A549 (cell line): Measurements from ENCODE around the gene SLC38A2. TPM values are rescaled to one million over a fixed set of nuclear protein-coding genes. Genes with fewer than 3 reads are reported as not detected.

Experiments used
- ATAC-seq, 2 experiments: fragments of 200-7000 bp in 1 of 2; fragments of >200 bp in 1 of 2; cut with Nextera tagmentation in 1 of 2; cut with Tn5 transposase in 1 of 2; 3 replicates each; pipeline versions ENCODE4 v1.8.0 to v1.9.1; 2018 to 2020; ENCODE audit warnings: mild to moderate bottlenecking in 1 of 2, moderate library complexity in 1 of 2
- CTCF ChIA-PET: fragments of 300-600 bp; sonication (Branson Sonifier 250); formaldehyde crosslinking; extraction: SDS; loops from one replicate; lab custom pipeline; 2021; ENCODE audit warnings: antibody characterized with exemption, inconsistent platforms; lab: Yijun Ruan, JAX
- POLR2A ChIA-PET: fragments of 350-600 bp; formaldehyde crosslinking; extraction: SDS; loops from one replicate; lab custom pipeline; 2021; ENCODE audit warnings: antibody characterized with exemption, inconsistent platforms; lab: Yijun Ruan, JAX
- DNase-seq, 2 experiments: peaks; one replicate each; pipeline versions ENCODE4 v3.0.0 to v3.0.0-alpha.2; 2011 to 2016; ENCODE audit warnings: low read depth in 1 of 2, low spot score in 1 of 2
- FAIRE-seq: peaks from 2 replicates; lab custom pipeline; 2011; peaks lifted over from hg19 to GRCh38; lab: Jason Lieb, UNC
- H3K27ac ChIP-seq, 2 experiments: fragments of >200 bp; sonication (Bioruptor Twin); formaldehyde crosslinking; 3 replicates each; pipeline ENCODE4 v1.5.1; 2016 to 2017
- H3K4me1 ChIP-seq: fragments of >200 bp; sonication (Bioruptor Twin); formaldehyde crosslinking; 3 replicates; pipeline ENCODE4 v1.6.1; 2016
- H3K4me2 ChIP-seq: fragments of >200 bp; sonication (Bioruptor Twin); formaldehyde crosslinking; 3 replicates; pipeline ENCODE4 v1.6.1; 2016
- H3K4me3 ChIP-seq: fragments of >200 bp; sonication (Bioruptor Twin); formaldehyde crosslinking; 3 replicates; pipeline ENCODE4 v1.5.1; 2016
- H3K9me3 ChIP-seq: fragments of >200 bp; sonication (Bioruptor Twin); formaldehyde crosslinking; 3 replicates; pipeline ENCODE4 v1.6.1; 2016
- ATOH8 ChIP-seq: fragments of 250-450 bp; sonication (Bioruptor Pico); IDR thresholded peaks from 2 replicates; pipeline ENCODE4 v1.5.0; 2020; ENCODE audit warnings: low read depth, mild to moderate bottlenecking, moderate library complexity
- CBX2 ChIP-seq: fragments of 200-600 bp; sonication (generic); IDR thresholded peaks from 2 replicates; pipeline ENCODE4 v1.6.1; 2016; ENCODE audit warnings: low read depth, mild to moderate bottlenecking, borderline replicate concordance
- EHF ChIP-seq: fragments of 250-450 bp; sonication (Bioruptor Pico); IDR thresholded peaks from 2 replicates; pipeline ENCODE4 v1.5.0; 2020; ENCODE audit warnings: mild to moderate bottlenecking
- EHMT2 ChIP-seq: fragments of 200-600 bp; sonication (generic); IDR thresholded peaks from 2 replicates; pipeline ENCODE4 v1.6.1; 2016; ENCODE audit warnings: antibody characterized with exemption, low read depth, mild to moderate bottlenecking, moderate library complexity
- EP300 ChIP-seq, 2 experiments: fragments of >200 bp; sonication (Bioruptor Twin); formaldehyde crosslinking; IDR thresholded peaks; 2 replicates in 1 of 2; 3 replicates in 1 of 2; pipeline ENCODE4 v1.6.1; 2016 to 2017
- FOSB ChIP-seq: fragments of 250-450 bp; sonication (Bioruptor Pico); IDR thresholded peaks from 2 replicates; pipeline ENCODE4 v1.5.0; 2020; ENCODE audit warnings: mild to moderate bottlenecking, moderate library complexity
- HDAC2 ChIP-seq: fragments of 200-600 bp; sonication (generic); IDR thresholded peaks from 2 replicates; pipeline ENCODE4 v1.6.1; 2016
- HES2 ChIP-seq: fragments of >200 bp; sonication (Bioruptor Twin); formaldehyde crosslinking; IDR thresholded peaks from 2 replicates; pipeline ENCODE4 v1.6.1; 2016
- HEYL ChIP-seq: fragments of 250-450 bp; sonication (Bioruptor Pico); IDR thresholded peaks from 2 replicates; pipeline ENCODE4 v1.8.0; 2021; ENCODE audit warnings: mild to moderate bottlenecking, moderate library complexity
- HOXA7 ChIP-seq: fragments of 250-450 bp; sonication (Bioruptor Pico); IDR thresholded peaks from 2 replicates; pipeline ENCODE4 v1.5.0; 2020; ENCODE audit warnings: mild to moderate bottlenecking, moderate library complexity
- HOXB5 ChIP-seq: fragments of 250-450 bp; sonication (Bioruptor Pico); IDR thresholded peaks from 2 replicates; pipeline ENCODE4 v1.5.0; 2020; ENCODE audit warnings: mild to moderate bottlenecking, moderate library complexity
- MYC ChIP-seq: IDR thresholded peaks from 2 replicates; pipeline ENCODE4 v1.6.1; 2012; ENCODE audit warnings: mild to moderate bottlenecking, inconsistent platforms, low read length, improper control_type of control experiment, borderline replicate concordance
- NPAS2 ChIP-seq: fragments of 250-450 bp; sonication (Bioruptor Pico); IDR thresholded peaks from 2 replicates; pipeline ENCODE4 v1.8.0; 2022; ENCODE audit warnings: mild to moderate bottlenecking, moderate library complexity, borderline replicate concordance
- POLR2A ChIP-seq: IDR thresholded peaks from 2 replicates; pipeline ENCODE4 v1.6.1; 2012; ENCODE audit warnings: mild to moderate bottlenecking, low read length
- RAD21 ChIP-seq, 2 experiments: fragments of >200 bp in 1 of 2; sonication (Bioruptor Twin) in 1 of 2; formaldehyde crosslinking in 1 of 2; IDR thresholded peaks in 1 of 2; conservative IDR thresholded peaks in 1 of 2; 2 replicates in 1 of 2; 3 replicates in 1 of 2; pipeline ENCODE4 v1.6.1; 2012 to 2018; ENCODE audit warnings: inconsistent platforms in 1 of 2
- RCOR1 ChIP-seq: fragments of 150-350 bp; IDR thresholded peaks from 2 replicates; pipeline ENCODE4 v1.6.1; 2014; ENCODE audit warnings: antibody characterized with exemption, low read length, low read depth
- RFX5 ChIP-seq: fragments of 450-650 bp; IDR thresholded peaks from 2 replicates; pipeline ENCODE4 v1.7.1; 2014; ENCODE audit warnings: antibody characterized with exemption, mild to moderate bottlenecking, moderate library complexity
- SREBF2 ChIP-seq: fragments of 450-650 bp; IDR thresholded peaks from 2 replicates; pipeline ENCODE4 v1.6.1; 2014; ENCODE audit warnings: mild to moderate bottlenecking, moderate library complexity
- TFCP2L1 ChIP-seq: fragments of 250-450 bp; sonication (Bioruptor Pico); IDR thresholded peaks from 2 replicates; pipeline ENCODE4 v1.5.0; 2021; ENCODE audit warnings: mild to moderate bottlenecking
- ZC3H11A ChIP-seq: fragments of 450-650 bp; IDR thresholded peaks from 2 replicates; pipeline ENCODE4 v1.6.1; 2014; ENCODE audit warnings: antibody characterized with exemption, mild to moderate bottlenecking
- WGBS: methylation state at CpG from one replicate; pipeline ENCODE4 v1.1.6; 2017; ENCODE audit errors: missing lambda C conversion rate; 5-methylcytosine and 5-hydroxymethylcytosine counted together
- polyA plus RNA-seq, 4 experiments: library from polyadenylated mRNA; depleted of rRNA in 3 of 4; stranded (reverse); fragments of >200 nt; fragmentation: RNase III in 1 of 4; extraction: RNeasy Plus Mini Kit Qiagen cat#74134 plus additional on column Dnase treatment in 1 of 4; gene quantifications; 2 replicates in 3 of 4; 3 replicates in 1 of 4; pipeline ENCODE4 v1.2.3, GENCODE V29; 2011 to 2017
- TF ChIP-seq, protein P1 (sequence below): IDR thresholded peaks from 2 replicates; pipeline ENCODE4 v1.6.1; 2012; ENCODE audit warnings: low read depth, borderline replicate concordance
- TF ChIP-seq, protein P2 (sequence below): IDR thresholded peaks from 2 replicates; pipeline ENCODE4 v1.6.1; 2012
- TF ChIP-seq, protein P3 (sequence below): fragments of >200 bp; sonication (Bioruptor Twin); formaldehyde crosslinking; IDR thresholded peaks from 3 replicates; pipeline ENCODE4 v1.5.1; 2016
- TF ChIP-seq, protein P4 (sequence below): IDR thresholded peaks from 2 replicates; pipeline ENCODE4 v1.6.1; 2012

Gene SLC38A2
- polyA plus RNA-seq, 2 of the 4 experiments (the other 2 are of a cell fraction): 187 to 519 TPM

DNA sequence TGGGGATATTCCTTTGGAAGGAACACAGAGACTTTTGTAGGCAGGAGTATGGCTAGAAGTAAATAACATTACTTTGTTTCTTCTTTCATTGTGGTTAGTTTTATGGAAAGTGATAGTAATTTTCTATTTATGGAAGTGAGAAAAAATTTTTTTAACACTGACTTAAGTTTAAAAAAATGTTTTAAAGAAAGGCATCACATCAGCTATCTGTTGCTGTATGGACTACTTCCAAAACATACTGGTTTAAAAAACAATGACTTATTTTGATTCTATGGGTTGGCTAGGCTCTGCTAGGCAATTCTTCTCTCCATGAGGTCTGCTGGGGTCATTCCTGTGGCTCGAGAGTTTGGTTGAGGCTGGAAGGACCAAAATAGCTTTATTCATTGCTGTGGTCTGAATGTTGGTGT, 31.7 kb upstream of the SLC38A2 start:
- POLR2A ChIA-PET: no interaction called here
- Histone ChIP-seq H3K27ac (peak overlapping the region in 1 of 2 experiments; percentile 12; a peak in 1 of 6 replicates), H3K4me3 (no peak overlapping the region), H3K4me1 (peaks cover 20% of the 10 kb centered on the region), H3K9me3 (no peaks in the 10 kb centered on the region)
- no peak for FAIRE-seq
- no peak for DNase-seq
- CTCF ChIA-PET: no interaction called here
- 76% methylated on average over 1 of the region's 1 CpG for WGBS
- no peak for ATAC-seq
- TF ChIP-seq HOXA7 (CRISPR knock-in tag) (no peak), EP300 (IDR thresholded peaks at IDR 0.05) (no peak), EHF (CRISPR knock-in tag) (no peak), HEYL (CRISPR knock-in tag) (no peak), RAD21 (conservative IDR thresholded peaks at IDR 0.05 in 1 of 2, IDR thresholded peaks at IDR 0.05 in 1 of 2) (no peak), EHMT2 (no peak)
- TF ChIP-seq, protein P1, sequence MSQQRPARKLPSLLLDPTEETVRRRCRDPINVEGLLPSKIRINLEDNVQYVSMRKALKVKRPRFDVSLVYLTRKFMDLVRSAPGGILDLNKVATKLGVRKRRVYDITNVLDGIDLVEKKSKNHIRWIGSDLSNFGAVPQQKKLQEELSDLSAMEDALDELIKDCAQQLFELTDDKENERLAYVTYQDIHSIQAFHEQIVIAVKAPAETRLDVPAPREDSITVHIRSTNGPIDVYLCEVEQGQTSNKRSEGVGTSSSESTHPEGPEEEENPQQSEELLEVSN: no peak
- TF ChIP-seq, all 56 proteins: peak for 0
- H3K4me2 ChIP-seq: no peak overlapping the region

DNA sequence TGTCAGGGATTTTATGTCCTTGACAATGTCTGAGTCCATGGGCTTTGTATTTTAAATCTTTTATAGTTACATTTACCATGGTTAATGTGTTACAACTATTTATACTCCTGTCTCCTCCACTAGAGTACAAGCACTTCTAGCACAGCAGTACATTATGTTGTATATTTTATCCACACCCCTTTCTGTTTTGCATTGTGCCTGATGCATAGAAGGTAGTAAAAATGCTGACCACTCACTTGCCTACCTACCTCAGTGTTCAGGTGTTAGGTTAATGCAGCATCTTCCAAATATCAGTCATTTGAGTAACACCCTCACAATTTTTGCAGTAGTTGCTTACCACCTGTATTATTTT, 31.1 kb upstream of the SLC38A2 start:
- DNase-seq (no peak), ATAC-seq (no peak), FAIRE-seq (no peak)
- Histone ChIP-seq H3K27ac (no peak overlapping the region; a peak in 1 of 6 replicates), H3K4me3 (no peak overlapping the region), H3K4me1 (peaks cover 20% of the 10 kb centered on the region), H3K4me2 (peak overlapping the region; percentile 39; the same call in 1 of the 3 replicates), H3K9me3 (no peaks in the 10 kb centered on the region)
- TF ChIP-seq FOSB (CRISPR knock-in tag) (no peak), HOXB5 (CRISPR knock-in tag) (no peak)
- ChIA-PET POLR2A (no interaction called here), CTCF (no interaction called here)

DNA sequence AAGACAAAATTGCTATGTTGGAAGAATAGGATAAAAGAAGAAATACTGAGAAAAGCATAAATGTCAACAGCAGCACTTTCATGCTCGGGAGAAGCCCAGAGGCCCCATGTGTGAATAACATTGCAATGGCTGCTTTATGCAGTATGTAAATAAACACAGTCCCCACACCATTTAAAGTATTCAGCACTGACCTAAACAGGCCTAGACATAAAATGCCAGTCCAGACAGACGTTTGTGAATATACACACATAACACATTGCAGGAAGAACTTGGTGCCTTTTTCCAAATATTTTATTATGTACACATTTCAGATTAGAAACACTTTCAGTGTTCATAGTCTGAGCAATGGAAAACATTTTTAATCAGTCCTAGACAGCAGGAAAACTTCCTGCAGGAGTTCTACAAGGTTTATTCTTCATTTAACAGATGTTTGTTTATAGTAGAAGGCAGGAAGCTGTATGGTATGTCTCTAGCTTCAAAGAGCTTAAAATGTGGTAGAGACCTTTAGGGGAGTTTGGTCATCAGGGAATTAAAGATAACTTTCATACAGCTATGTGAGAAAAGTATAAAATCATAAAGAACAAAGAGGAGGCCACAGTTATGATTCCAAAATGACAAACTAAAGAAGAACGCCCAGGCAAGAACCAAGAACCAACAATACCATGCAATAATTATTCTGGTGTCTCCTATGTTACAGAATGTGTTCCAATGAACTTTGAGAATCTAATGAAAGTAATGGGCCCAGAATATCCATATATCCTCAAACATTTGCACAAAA, 30.6 kb upstream of the SLC38A2 start:
- POLR2A ChIA-PET: no interaction called here
- TF ChIP-seq FOSB (CRISPR knock-in tag) (no peak), TFCP2L1 (CRISPR knock-in tag) (no peak), RCOR1 (no peak), RFX5 (no peak), CBX2 (no peak), HES2 (no peak), ZC3H11A (no peak), HDAC2 (no peak), MYC (no peak), EHF (CRISPR knock-in tag) (no peak), SREBF2 (no peak), NPAS2 (no peak), POLR2A (no peak), ATOH8 (CRISPR knock-in tag) (no peak)
- TF ChIP-seq, protein P2, sequence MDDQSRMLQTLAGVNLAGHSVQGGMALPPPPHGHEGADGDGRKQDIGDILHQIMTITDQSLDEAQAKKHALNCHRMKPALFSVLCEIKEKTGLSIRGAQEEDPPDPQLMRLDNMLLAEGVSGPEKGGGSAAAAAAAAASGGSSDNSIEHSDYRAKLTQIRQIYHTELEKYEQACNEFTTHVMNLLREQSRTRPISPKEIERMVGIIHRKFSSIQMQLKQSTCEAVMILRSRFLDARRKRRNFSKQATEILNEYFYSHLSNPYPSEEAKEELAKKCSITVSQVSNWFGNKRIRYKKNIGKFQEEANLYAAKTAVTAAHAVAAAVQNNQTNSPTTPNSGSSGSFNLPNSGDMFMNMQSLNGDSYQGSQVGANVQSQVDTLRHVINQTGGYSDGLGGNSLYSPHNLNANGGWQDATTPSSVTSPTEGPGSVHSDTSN: no peak
- TF ChIP-seq, protein P3, sequence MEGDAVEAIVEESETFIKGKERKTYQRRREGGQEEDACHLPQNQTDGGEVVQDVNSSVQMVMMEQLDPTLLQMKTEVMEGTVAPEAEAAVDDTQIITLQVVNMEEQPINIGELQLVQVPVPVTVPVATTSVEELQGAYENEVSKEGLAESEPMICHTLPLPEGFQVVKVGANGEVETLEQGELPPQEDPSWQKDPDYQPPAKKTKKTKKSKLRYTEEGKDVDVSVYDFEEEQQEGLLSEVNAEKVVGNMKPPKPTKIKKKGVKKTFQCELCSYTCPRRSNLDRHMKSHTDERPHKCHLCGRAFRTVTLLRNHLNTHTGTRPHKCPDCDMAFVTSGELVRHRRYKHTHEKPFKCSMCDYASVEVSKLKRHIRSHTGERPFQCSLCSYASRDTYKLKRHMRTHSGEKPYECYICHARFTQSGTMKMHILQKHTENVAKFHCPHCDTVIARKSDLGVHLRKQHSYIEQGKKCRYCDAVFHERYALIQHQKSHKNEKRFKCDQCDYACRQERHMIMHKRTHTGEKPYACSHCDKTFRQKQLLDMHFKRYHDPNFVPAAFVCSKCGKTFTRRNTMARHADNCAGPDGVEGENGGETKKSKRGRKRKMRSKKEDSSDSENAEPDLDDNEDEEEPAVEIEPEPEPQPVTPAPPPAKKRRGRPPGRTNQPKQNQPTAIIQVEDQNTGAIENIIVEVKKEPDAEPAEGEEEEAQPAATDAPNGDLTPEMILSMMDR: no peak
- TF ChIP-seq, protein P1: no peak
- TF ChIP-seq, protein P4, sequence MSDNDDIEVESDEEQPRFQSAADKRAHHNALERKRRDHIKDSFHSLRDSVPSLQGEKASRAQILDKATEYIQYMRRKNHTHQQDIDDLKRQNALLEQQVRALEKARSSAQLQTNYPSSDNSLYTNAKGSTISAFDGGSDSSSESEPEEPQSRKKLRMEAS: no peak
- Histone ChIP-seq H3K4me3 (no peak overlapping the region), H3K9me3 (no peaks in the 10 kb centered on the region), H3K27ac (peak overlapping the region in 1 of 2 experiments; percentile 55; a peak in 2 of 6 replicates), H3K4me1 (peaks cover 20% of the 10 kb centered on the region), H3K4me2 (peak overlapping the region; percentile 39)
- DNase-seq (no peak), ATAC-seq (0 out of 6 replicates have a peak, but pooled peaks of 1 of the 2 experiments have one; percentile 27), FAIRE-seq (no peak)
- WGBS: 54% methylated on average over 3 of the region's 3 CpGs
- CTCF ChIA-PET: no interaction called here
